GM23338 (cell line): ENCODE results near the gene WDR27. TPM values are rescaled to one million over a fixed set of nuclear protein-coding genes. Genes with fewer than 3 reads are reported as not detected.

Experiments
- ATAC-seq: fragments of 200-7000 bp; cut with Tn5 transposase; 3 replicates; pipeline ENCODE4 v1.9.1; 2020
- DNase-seq: peaks from one replicate; pipeline ENCODE4 v3.0.0-alpha.2; 2015; ENCODE audit warnings: low spot score
- H2AFZ ChIP-seq: fragments of 200-600 bp; sonication (generic); 2 replicates; pipeline ENCODE4 v1.8.0; 2016; ENCODE audit warnings: antibody characterized with exemption, mild to moderate bottlenecking, moderate library complexity
- H3F3A ChIP-seq: fragments of 200-600 bp; sonication (generic); replicated peaks from 2 replicates; pipeline ENCODE4 v1.8.0; 2017; ENCODE audit warnings: antibody characterized with exemption, mixed run types, low read depth
- H3K27ac ChIP-seq: fragments of 200-600 bp; sonication (generic); 2 replicates; pipeline ENCODE4 v1.6.1; 2016; ENCODE audit warnings: low read depth
- H3K27me3 ChIP-seq: fragments of 200-600 bp; sonication (generic); 2 replicates; pipeline ENCODE4 v1.8.0; 2016; ENCODE audit warnings: mild to moderate bottlenecking, mixed run types, moderate library complexity; ENCODE audit not compliant: insufficient read depth
- H3K36me3 ChIP-seq: fragments of 200-600 bp; sonication (generic); 2 replicates; pipeline ENCODE4 v1.8.0; 2016; ENCODE audit warnings: mild to moderate bottlenecking; ENCODE audit not compliant: insufficient read depth
- H3K4me1 ChIP-seq: fragments of 200-600 bp; sonication (generic); 2 replicates; pipeline ENCODE4 v1.8.0; 2016; ENCODE audit warnings: mild to moderate bottlenecking, moderate library complexity; ENCODE audit not compliant: insufficient read depth
- H3K4me2 ChIP-seq: fragments of 200-600 bp; sonication (generic); 2 replicates; pipeline ENCODE4 v1.7.1; 2017; ENCODE audit warnings: mixed run types
- H3K4me3 ChIP-seq: fragments of 200-600 bp; sonication (generic); 2 replicates; pipeline ENCODE4 v1.6.1; 2016; ENCODE audit warnings: mixed run types
- H3K79me2 ChIP-seq: fragments of 200-600 bp; sonication (generic); replicated peaks from 2 replicates; pipeline ENCODE4 v1.8.0; 2017; ENCODE audit warnings: mild to moderate bottlenecking; ENCODE audit not compliant: insufficient read depth
- H3K9me2 ChIP-seq: fragments of 200-600 bp; sonication (generic); 2 replicates; pipeline ENCODE4 v1.8.0; 2017; ENCODE audit not compliant: insufficient read depth
- H4K20me1 ChIP-seq: fragments of 200-600 bp; sonication (generic); replicated peaks from 2 replicates; pipeline ENCODE4 v1.8.0; 2017; ENCODE audit warnings: mild to moderate bottlenecking; ENCODE audit not compliant: insufficient read depth
- H3K27ac Mint-ChIP-seq: 2 replicates; pipeline ENCODE4 v1.8.0; 2020; ENCODE audit warnings: inconsistent platforms, mild to moderate bottlenecking, moderate library complexity, mixed read lengths
- H3K27me3 Mint-ChIP-seq: 3 replicates; pipeline ENCODE4 v1.8.0; 2022; ENCODE audit warnings: low read depth, mild to moderate bottlenecking, moderate library complexity, mixed read lengths, inconsistent platforms; ENCODE audit not compliant: insufficient read depth, poor library complexity
- H3K36me3 Mint-ChIP-seq: 3 replicates; pipeline ENCODE4 v1.8.0; 2021; ENCODE audit warnings: low read depth, mild to moderate bottlenecking, inconsistent platforms, moderate library complexity, mixed read lengths
- H3K4me1 Mint-ChIP-seq: 3 replicates; pipeline ENCODE4 v1.8.0; 2020; ENCODE audit warnings: mild to moderate bottlenecking, inconsistent platforms, mixed read lengths
- H3K4me3 Mint-ChIP-seq: 3 replicates; pipeline ENCODE4 v1.8.0; 2021; ENCODE audit warnings: moderate library complexity, mild to moderate bottlenecking, inconsistent platforms, mixed read lengths
- H3K9me3 Mint-ChIP-seq: 3 replicates; pipeline ENCODE4 v1.8.0; 2020; ENCODE audit warnings: moderate library complexity, mild to moderate bottlenecking, inconsistent platforms, mixed read lengths
- CREB1 ChIP-seq: fragments of 250-450 bp; sonication (Bioruptor Pico); IDR thresholded peaks from 2 replicates; pipeline ENCODE4 v1.5.0; 2020; ENCODE audit warnings: low read depth, mild to moderate bottlenecking, moderate library complexity
- CTCF ChIP-seq, 2 experiments: fragments of 200-600 bp in 1 of 2; sonication (generic) in 1 of 2; conservative IDR thresholded peaks; 2 replicates each; pipeline versions ENCODE4 v1.5.1 to v1.6.1; 2016 to 2017; ENCODE audit warnings: antibody characterized with exemption in 2 of 2, low read depth in 2 of 2, mild to moderate bottlenecking in 2 of 2, moderate library complexity in 1 of 2
- ETS1 ChIP-seq: IDR thresholded peaks from 2 replicates; pipeline ENCODE4 v1.6.1; 2016; ENCODE audit warnings: antibody characterized with exemption
- EZH2 ChIP-seq: fragments of 200-600 bp; sonication (generic); IDR thresholded peaks from one replicate; pipeline ENCODE4 v1.8.0; 2017; ENCODE audit warnings: antibody characterized with exemption, mild to moderate bottlenecking, low read depth; ENCODE audit not compliant: unreplicated experiment
- EZH2phosphoT487 ChIP-seq: fragments of 200-600 bp; sonication (generic); IDR thresholded peaks from one replicate; pipeline ENCODE4 v1.8.1; 2018; ENCODE audit warnings: antibody characterized with exemption; ENCODE audit not compliant: unreplicated experiment
- JUNB ChIP-seq: IDR thresholded peaks from one replicate; pipeline ENCODE4 v1.6.1; 2016; ENCODE audit warnings: antibody characterized with exemption; ENCODE audit not compliant: unreplicated experiment
- NANOG ChIP-seq: IDR thresholded peaks from 2 replicates; pipeline ENCODE4 v1.6.1; 2016; ENCODE audit warnings: antibody characterized with exemption, borderline replicate concordance
- POLR2AphosphoS5 ChIP-seq: IDR thresholded peaks from 2 replicates; pipeline ENCODE4 v1.6.1; 2016; ENCODE audit warnings: antibody characterized with exemption, low read depth
- REST ChIP-seq: IDR thresholded peaks from one replicate; pipeline ENCODE4 v1.6.1; 2018; ENCODE audit warnings: antibody characterized with exemption; ENCODE audit not compliant: unreplicated experiment
- STAT1 ChIP-seq: IDR thresholded peaks from one replicate; pipeline ENCODE4 v1.6.1; 2016; ENCODE audit warnings: antibody characterized with exemption; ENCODE audit not compliant: unreplicated experiment
- ZNF114 ChIP-seq: fragments of 250-450 bp; sonication (Bioruptor Pico); IDR thresholded peaks from 2 replicates; pipeline ENCODE4 v1.5.0; 2020; ENCODE audit warnings: mild to moderate bottlenecking, moderate library complexity
- ZNF331 ChIP-seq: fragments of 250-450 bp; sonication (Bioruptor Pico); IDR thresholded peaks from 2 replicates; pipeline ENCODE4 v1.5.0; 2020; ENCODE audit warnings: low read depth, mild to moderate bottlenecking, moderate library complexity
- ZNF462 ChIP-seq: fragments of 250-450 bp; sonication (Bioruptor Pico); IDR thresholded peaks from 2 replicates; pipeline ENCODE4 v1.5.0; 2020; ENCODE audit warnings: mild to moderate bottlenecking, moderate library complexity
- polyA plus RNA-seq: library from polyadenylated mRNA; unstranded; fragments of >200 nt; fragmentation: Nextera tagmentation; extraction: Ambion mirVana; gene quantifications from 2 replicates; pipeline ENCODE4 v1.2.1, GENCODE V29; 2016
- total RNA-seq: library from RNA; depleted of rRNA; stranded (reverse); fragments of >200 nt; shearing (Covaris generic); gene quantifications from 2 replicates; pipeline ENCODE4 v1.2.3, GENCODE V29; 2014

The WDR27 gene
- total and polyA plus RNA-seq, 2 experiments from 2014 or later: 55.3 to 80.4 TPM

GRCh38 chr6:169669889-169670288, 31.9 kb downstream of the WDR27 start:
- Mint-ChIP-seq H3K27me3 (no peaks in the 10 kb centered on the region), H3K4me1 (peaks cover 10% of the 10 kb centered on the region), H3K9me3 (no peaks in the 10 kb centered on the region), H3K4me3 (no peak overlapping the region), H3K27ac (no peak overlapping the region), H3K36me3 (peaks cover 58% of the 10 kb centered on the region)
- Histone ChIP-seq H3K27ac (no peak overlapping the region), H3K4me1 (peaks cover 4% of the 10 kb centered on the region; the same call in 1 of the 2 replicates), H2AFZ (no peak overlapping the region), H3F3A (no peaks in the 10 kb centered on the region), H3K36me3 (peaks cover 20% of the 10 kb centered on the region), H4K20me1 (peaks cover 11% of the 10 kb centered on the region), H3K9me2 (no peaks in the 10 kb centered on the region), H3K4me2 (no peak overlapping the region), H3K27me3 (no peaks in the 10 kb centered on the region), H3K4me3 (no peak overlapping the region), H3K79me2 (peaks cover 10% of the 10 kb centered on the region; the same call in 1 of the 2 replicates)
- ATAC-seq (no peak), DNase-seq (no peak)
- TF ChIP-seq NANOG (no peak), ZNF114 (CRISPR knock-in tag) (no peak), ZNF331 (CRISPR knock-in tag) (no peak), ETS1 (no peak), EZH2 (no peak), REST (no peak), CREB1 (CRISPR knock-in tag) (no peak), POLR2AphosphoS5 (no peak), STAT1 (no peak), JUNB (no peak), ZNF462 (CRISPR knock-in tag) (no peak), CTCF (conservative IDR thresholded peaks at IDR 0.05; ENCODE audit: low read depth in 2 of 2) (no peak), EZH2phosphoT487 (no peak)
